ENCODE measurements around the gene DAPK2.

DNA sequence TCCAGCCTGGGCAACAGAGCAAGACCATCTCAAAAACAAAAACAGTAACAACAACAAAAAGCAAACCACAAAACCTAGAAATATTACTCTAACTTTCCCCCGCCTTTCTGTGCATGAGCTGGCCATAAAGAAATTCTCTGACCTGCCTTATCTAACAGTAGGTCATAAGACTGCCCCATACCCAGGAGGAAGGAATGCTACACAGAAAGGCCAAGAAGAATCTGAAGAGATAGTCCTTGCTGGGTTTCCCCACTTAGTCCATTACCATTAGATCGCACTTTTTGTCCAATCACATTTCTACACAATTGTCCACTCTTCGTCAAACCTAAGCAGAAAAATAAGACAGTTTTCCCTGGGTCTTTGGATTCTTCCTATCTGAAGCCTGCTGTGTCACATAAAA, 23.8 kb upstream of the DAPK2 start:
- TF ChIP-seq POLR2AphosphoS5 (IDR thresholded peaks at IDR 0.05; ENCODE audit: low read depth, low read length) (no peak), SIN3A (IDR thresholded peaks at IDR 0.05; ENCODE audit: borderline replicate concordance, insufficient read depth, low read length) (no peak)
- TF ChIP-seq, protein P1, sequence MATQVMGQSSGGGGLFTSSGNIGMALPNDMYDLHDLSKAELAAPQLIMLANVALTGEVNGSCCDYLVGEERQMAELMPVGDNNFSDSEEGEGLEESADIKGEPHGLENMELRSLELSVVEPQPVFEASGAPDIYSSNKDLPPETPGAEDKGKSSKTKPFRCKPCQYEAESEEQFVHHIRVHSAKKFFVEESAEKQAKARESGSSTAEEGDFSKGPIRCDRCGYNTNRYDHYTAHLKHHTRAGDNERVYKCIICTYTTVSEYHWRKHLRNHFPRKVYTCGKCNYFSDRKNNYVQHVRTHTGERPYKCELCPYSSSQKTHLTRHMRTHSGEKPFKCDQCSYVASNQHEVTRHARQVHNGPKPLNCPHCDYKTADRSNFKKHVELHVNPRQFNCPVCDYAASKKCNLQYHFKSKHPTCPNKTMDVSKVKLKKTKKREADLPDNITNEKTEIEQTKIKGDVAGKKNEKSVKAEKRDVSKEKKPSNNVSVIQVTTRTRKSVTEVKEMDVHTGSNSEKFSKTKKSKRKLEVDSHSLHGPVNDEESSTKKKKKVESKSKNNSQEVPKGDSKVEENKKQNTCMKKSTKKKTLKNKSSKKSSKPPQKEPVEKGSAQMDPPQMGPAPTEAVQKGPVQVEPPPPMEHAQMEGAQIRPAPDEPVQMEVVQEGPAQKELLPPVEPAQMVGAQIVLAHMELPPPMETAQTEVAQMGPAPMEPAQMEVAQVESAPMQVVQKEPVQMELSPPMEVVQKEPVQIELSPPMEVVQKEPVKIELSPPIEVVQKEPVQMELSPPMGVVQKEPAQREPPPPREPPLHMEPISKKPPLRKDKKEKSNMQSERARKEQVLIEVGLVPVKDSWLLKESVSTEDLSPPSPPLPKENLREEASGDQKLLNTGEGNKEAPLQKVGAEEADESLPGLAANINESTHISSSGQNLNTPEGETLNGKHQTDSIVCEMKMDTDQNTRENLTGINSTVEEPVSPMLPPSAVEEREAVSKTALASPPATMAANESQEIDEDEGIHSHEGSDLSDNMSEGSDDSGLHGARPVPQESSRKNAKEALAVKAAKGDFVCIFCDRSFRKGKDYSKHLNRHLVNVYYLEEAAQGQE (IDR thresholded peaks at IDR 0.05; ENCODE audit: insufficient read depth in 1 of 2, low read depth in 2 of 2, low read length in 2 of 2): no peak

Data from PFSK-1 (cell line).